ENCODE measurements around the gene WNT3A. TPM values are rescaled to one million over a fixed set of nuclear protein-coding genes. Genes with fewer than 3 reads are reported as not detected.
"Not testable (repeated sequence)": the region's sequence is repeated elsewhere in the genome, so short reads cannot be mapped to it uniquely, and the experiment has no call there.

The WNT3A gene
- total RNA-seq, 2 donors from 2014 or later: 0.11 to 0.46 TPM

DNA sequence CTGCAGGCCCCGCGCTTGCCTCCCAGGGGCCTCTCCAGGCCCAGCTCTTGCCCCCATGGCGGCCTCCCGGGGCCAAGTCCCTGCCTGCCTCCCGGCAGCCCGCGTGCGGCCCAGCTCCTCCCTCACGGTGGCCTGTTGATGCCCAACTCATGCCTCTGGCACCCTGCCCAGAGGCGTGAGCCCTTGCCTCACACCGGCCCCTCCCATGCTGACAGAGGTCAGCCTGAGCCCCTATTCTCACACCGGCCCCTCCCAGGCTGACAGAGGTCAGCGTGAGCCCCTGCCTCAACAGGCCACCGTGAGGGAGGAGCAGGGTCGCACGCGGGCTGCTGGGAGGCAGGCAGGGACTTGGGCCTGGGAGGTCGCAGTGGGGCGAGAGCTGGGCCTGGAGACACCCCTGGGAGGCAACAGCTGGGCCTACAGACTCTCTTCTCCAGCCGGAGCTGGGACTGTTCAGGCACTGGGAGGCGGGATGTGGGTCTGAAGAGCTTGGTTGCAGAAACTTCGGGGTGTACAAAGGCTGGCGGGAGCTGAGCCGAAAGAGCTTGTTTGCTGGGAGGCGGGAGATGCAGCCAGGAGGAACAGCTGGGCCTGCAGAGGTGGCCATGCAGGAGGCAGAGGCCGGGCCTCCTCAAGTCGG is 35.0 kb upstream of the WNT3A start:
- not testable (repeated sequence) for H3K9me3 ChIP-seq (ENCODE audit: control insufficient read depth, low read length); H3K9ac ChIP-seq (ENCODE audit: extremely low read depth, low read length, poor library complexity, severe bottlenecking); H3K27me3 Mint-ChIP-seq (ENCODE audit: insufficient read depth); H3K36me3 Mint-ChIP-seq (ENCODE audit: low read depth); H3K9me3 Mint-ChIP-seq; H3K4me1 Mint-ChIP-seq; H3K36me3 ChIP-seq (ENCODE audit: control insufficient read depth, insufficient read depth, low read length); H3K4me3 Mint-ChIP-seq; H3K4me1 ChIP-seq (ENCODE audit: control insufficient read depth, insufficient read depth, low read length); H3K4me3 ChIP-seq (ENCODE audit: low read length); DNase-seq; H3K27me3 ChIP-seq (ENCODE audit: control insufficient read depth, insufficient read depth, low read length, poor library complexity, severe bottlenecking); H3K27ac ChIP-seq (ENCODE audit: low read depth, low read length); H3K27ac Mint-ChIP-seq
- 94 to 95% methylated on average over 13 to 18 of the region's 27 CpGs for WGBS, 2 experiments (ENCODE audit: insufficient coverage in 1 of 2, insufficient read length in 1 of 2)

DNA sequence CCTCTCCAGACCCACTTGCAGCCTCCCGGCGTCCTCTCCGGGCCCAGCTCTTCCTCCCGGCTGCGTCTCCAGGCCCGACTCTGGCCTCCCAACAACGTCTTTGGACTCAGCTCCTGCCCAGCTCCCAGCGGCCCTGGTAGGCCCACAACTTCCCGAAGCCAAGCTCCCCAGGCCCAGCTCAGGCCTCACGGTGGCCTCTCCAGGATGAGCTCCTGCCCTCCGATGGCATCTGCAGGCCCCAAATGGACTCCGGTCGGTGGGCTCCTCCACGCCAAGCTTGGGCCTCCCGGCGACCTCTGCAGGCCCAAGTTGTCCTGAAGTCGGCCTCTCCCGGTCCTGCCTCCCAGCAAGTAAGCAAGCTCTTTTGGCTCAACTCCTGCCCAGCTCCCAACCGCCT is 34.5 kb upstream of the WNT3A start:
- H3K9me3 Mint-ChIP-seq: not testable (repeated sequence)

DNA sequence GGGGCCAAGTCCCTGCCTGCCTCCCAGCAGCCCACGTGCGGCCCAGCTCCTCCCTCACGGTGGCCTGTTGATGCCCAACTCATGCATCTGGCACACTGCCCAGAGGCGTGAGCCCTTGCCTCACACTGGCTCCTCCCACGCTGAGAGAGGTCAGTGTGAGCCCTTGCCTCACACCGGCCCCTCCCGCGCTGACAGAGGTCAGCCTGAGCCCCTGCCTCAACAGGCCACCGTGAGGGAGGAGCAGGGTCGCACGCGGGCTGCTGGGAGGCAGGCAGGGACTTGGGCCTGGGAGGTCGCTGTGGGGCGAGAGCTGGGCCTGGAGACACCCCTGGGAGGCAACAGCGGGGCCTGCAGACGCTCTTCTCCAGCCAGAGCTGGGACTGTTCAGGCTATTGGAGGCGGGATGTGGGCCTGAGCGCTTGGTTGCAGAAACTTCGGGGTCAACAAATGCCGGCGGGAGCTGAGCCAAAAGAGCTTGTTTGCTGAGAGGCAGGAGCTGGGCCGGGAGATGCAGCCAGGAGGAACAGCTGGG is 33.9 kb upstream of the WNT3A start:
- not testable (repeated sequence) for DNase-seq; H3K27me3 Mint-ChIP-seq (ENCODE audit: insufficient read depth); H3K36me3 ChIP-seq (ENCODE audit: control insufficient read depth, insufficient read depth, low read length); H3K27ac ChIP-seq (ENCODE audit: low read depth, low read length); H3K36me3 Mint-ChIP-seq (ENCODE audit: low read depth); H3K9ac ChIP-seq (ENCODE audit: extremely low read depth, low read length, poor library complexity, severe bottlenecking); H3K4me1 ChIP-seq (ENCODE audit: control insufficient read depth, insufficient read depth, low read length); H3K4me3 ChIP-seq (ENCODE audit: low read length); H3K9me3 Mint-ChIP-seq; H3K9me3 ChIP-seq (ENCODE audit: control insufficient read depth, low read length); H3K27ac Mint-ChIP-seq; H3K27me3 ChIP-seq (ENCODE audit: control insufficient read depth, insufficient read depth, low read length, poor library complexity, severe bottlenecking); H3K4me3 Mint-ChIP-seq; H3K4me1 Mint-ChIP-seq
- WGBS, 2 experiments (ENCODE audit: insufficient coverage in 1 of 2, insufficient read length in 1 of 2): 94 to 95% methylated on average over 8 to 22 of the region's 22 CpGs

More for the DNA sequence above, 34.5 kb upstream of the WNT3A start:
- 95 to 100% methylated on average over 3 to 10 of the region's 19 CpGs for WGBS, 2 experiments (ENCODE audit: insufficient coverage in 1 of 2, insufficient read length in 1 of 2)
- H3K27me3 ChIP-seq (ENCODE audit: control insufficient read depth, insufficient read depth, low read length, poor library complexity, severe bottlenecking); H3K4me3 Mint-ChIP-seq; H3K4me3 ChIP-seq (ENCODE audit: low read length); H3K9ac ChIP-seq (ENCODE audit: extremely low read depth, low read length, poor library complexity, severe bottlenecking); H3K4me1 Mint-ChIP-seq; H3K4me1 ChIP-seq (ENCODE audit: control insufficient read depth, insufficient read depth, low read length); H3K27me3 Mint-ChIP-seq (ENCODE audit: insufficient read depth); H3K27ac ChIP-seq (ENCODE audit: low read depth, low read length); H3K9me3 ChIP-seq (ENCODE audit: control insufficient read depth, low read length); H3K36me3 ChIP-seq (ENCODE audit: control insufficient read depth, insufficient read depth, low read length); H3K27ac Mint-ChIP-seq; H3K36me3 Mint-ChIP-seq (ENCODE audit: low read depth); DNase-seq: not testable (repeated sequence)

DNA sequence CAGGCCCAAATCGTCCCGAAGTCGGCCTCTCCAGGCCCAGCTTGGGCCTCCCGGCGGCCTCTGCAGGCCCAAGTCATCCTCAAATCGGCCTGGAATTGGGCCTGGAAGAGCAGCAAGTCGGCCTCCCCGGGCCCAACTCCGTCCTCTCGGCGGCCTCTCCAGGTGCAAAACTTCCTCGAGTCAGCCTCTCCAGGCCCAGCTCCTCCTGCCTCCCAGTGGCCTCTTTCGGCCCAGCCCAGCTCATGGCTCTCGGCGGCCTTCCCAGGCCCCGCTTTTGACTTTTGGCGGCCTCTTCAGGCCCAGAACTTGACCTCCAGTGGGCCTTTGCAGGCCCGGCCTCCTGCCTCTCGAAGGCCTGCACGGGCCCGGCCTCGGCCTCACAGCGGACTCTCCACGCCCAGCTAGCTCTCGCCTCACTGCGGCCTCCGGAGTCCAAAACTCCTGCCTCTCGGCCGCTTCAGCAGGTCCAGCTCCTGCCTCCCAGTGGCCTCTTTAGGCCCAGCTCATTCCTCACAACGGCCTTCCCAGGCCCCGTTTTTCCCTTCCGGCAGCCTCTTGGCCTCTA is 33.0 kb upstream of the WNT3A start:
- H3K9me3 Mint-ChIP-seq; H3K36me3 ChIP-seq (ENCODE audit: control insufficient read depth, insufficient read depth, low read length); H3K4me1 Mint-ChIP-seq; H3K27me3 ChIP-seq (ENCODE audit: control insufficient read depth, insufficient read depth, low read length, poor library complexity, severe bottlenecking); H3K36me3 Mint-ChIP-seq (ENCODE audit: low read depth); H3K4me3 ChIP-seq (ENCODE audit: low read length); H3K4me3 Mint-ChIP-seq; H3K27me3 Mint-ChIP-seq (ENCODE audit: insufficient read depth); H3K27ac Mint-ChIP-seq; DNase-seq; H3K4me1 ChIP-seq (ENCODE audit: control insufficient read depth, insufficient read depth, low read length); H3K27ac ChIP-seq (ENCODE audit: low read depth, low read length); H3K9me3 ChIP-seq (ENCODE audit: control insufficient read depth, low read length); H3K9ac ChIP-seq (ENCODE audit: extremely low read depth, low read length, poor library complexity, severe bottlenecking): not testable (repeated sequence)
- 94 to 97% methylated on average over 14 to 26 of the region's 32 CpGs for WGBS, 2 experiments (ENCODE audit: insufficient coverage in 1 of 2, insufficient read length in 1 of 2)

DNA sequence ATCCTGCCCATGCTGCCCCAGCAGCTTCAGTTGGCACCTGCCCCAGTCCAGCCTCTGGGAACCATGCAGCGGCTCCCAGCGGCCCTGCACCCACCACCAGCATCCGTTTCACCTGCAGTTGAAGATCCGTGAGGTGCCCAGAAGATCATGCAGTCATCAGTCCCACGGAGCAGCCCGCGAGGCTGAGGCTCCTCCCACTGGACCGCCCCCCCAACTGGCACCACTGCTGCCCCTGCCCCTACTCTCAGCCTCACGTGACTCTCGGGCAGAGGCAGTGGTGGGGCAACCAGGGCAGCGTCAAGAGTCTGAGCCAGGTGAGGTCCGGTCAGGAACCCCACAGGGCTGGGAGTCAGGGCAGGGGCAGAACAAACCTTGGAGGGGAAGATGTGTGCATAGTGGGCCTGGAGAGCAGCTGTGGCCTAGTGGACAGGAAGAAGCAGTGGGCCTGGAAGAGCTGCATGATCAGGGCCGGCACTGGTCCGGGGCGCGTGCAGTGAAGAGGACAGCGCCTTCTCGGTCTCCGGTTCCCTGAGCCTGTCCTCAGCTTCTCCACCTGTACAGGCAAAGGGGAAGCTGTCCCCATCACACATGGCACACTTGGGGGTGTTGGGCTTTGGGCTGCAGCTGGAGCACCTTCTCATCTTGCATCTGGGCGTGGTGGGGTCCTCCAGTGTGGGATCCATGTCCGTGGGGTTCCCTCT is 31.1 kb upstream of the WNT3A start:
- not testable (repeated sequence) for DNase-seq; H3K9me3 Mint-ChIP-seq; H3K36me3 Mint-ChIP-seq (ENCODE audit: low read depth); H3K4me1 Mint-ChIP-seq; H3K4me3 Mint-ChIP-seq; H3K4me3 ChIP-seq (ENCODE audit: low read length); H3K27ac ChIP-seq (ENCODE audit: low read depth, low read length); H3K27me3 ChIP-seq (ENCODE audit: control insufficient read depth, insufficient read depth, low read length, poor library complexity, severe bottlenecking); H3K36me3 ChIP-seq (ENCODE audit: control insufficient read depth, insufficient read depth, low read length); H3K9ac ChIP-seq (ENCODE audit: extremely low read depth, low read length, poor library complexity, severe bottlenecking); H3K4me1 ChIP-seq (ENCODE audit: control insufficient read depth, insufficient read depth, low read length); H3K27ac Mint-ChIP-seq; H3K27me3 Mint-ChIP-seq (ENCODE audit: insufficient read depth); H3K9me3 ChIP-seq (ENCODE audit: control insufficient read depth, low read length)
- 88 to 93% methylated on average over 8 to 14 of the region's 21 CpGs for WGBS, 2 experiments (ENCODE audit: insufficient coverage in 1 of 2, insufficient read length in 1 of 2)
